ENCODE results near the gene OSGIN1.

Gene OSGIN1

GRCh38 chr16:83980794-83981193, 27.8 kb downstream of the OSGIN1 start:
- H3K27ac ChIP-seq: no peak overlapping the region
- TF ChIP-seq, protein P1, sequence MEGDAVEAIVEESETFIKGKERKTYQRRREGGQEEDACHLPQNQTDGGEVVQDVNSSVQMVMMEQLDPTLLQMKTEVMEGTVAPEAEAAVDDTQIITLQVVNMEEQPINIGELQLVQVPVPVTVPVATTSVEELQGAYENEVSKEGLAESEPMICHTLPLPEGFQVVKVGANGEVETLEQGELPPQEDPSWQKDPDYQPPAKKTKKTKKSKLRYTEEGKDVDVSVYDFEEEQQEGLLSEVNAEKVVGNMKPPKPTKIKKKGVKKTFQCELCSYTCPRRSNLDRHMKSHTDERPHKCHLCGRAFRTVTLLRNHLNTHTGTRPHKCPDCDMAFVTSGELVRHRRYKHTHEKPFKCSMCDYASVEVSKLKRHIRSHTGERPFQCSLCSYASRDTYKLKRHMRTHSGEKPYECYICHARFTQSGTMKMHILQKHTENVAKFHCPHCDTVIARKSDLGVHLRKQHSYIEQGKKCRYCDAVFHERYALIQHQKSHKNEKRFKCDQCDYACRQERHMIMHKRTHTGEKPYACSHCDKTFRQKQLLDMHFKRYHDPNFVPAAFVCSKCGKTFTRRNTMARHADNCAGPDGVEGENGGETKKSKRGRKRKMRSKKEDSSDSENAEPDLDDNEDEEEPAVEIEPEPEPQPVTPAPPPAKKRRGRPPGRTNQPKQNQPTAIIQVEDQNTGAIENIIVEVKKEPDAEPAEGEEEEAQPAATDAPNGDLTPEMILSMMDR (conservative IDR thresholded peaks at IDR 0.05): no peak

DNA sequence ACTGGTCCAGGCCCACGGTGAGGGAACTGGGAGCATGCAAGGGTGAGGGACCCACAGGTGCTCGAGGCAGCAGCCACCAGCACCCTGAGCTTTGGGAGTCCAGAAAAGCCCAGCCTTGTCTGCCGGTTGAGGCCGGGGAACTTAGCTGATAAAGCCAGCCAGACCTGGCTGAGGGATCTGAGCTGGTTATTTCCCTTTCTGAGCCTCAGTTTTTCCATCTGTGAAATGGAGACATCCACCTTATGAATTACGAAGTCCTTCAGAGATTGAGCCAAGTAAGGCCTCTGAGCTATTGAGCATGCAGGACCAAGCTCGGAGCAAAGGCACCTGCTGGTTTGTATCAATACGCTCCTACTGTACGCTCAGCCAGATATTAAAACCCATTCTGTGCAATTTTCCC, 28.8 kb downstream of the OSGIN1 start:
- no peak overlapping the region for H3K27ac ChIP-seq
- TF ChIP-seq, protein P1 (conservative IDR thresholded peaks at IDR 0.05): no peak

- TF ChIP-seq, protein P1 (conservative IDR thresholded peaks at IDR 0.05): no peak
- no peak overlapping the region for H3K27ac ChIP-seq
Measured at GRCh38 chr16:83983491-83983890, 30.5 kb downstream of the OSGIN1 start.

DNA sequence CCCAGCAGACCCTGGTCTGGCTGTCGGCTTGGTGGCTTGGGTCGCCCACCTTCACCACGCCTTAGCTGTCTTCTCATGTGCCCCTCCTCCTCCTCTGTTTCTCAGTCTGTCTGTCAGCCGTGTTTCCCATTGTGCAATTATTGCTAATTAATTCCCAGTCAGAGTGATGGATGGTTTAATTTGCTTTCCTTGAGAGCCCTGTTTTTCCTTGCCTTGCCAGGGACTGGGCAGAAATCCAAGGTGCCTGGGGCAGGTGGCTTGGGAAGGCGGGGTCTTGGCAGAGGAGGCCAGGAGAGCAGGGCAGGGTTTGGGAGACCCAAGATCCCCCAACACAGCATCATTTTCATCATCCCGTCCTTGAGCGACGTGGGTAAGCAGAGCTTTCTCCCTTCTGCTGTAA, 36.3 kb downstream of the OSGIN1 start:
- H3K27ac ChIP-seq: no peak overlapping the region
- TF ChIP-seq, protein P1 (conservative IDR thresholded peaks at IDR 0.05): no peak

- TF ChIP-seq, protein P1 (conservative IDR thresholded peaks at IDR 0.05): no peak
Measured at GRCh38 chr16:83990492-83990891, 37.5 kb downstream of the OSGIN1 start.

GRCh38 chr16:83992624-83993023, 39.6 kb downstream of the OSGIN1 start:
- TF ChIP-seq, protein P1 (conservative IDR thresholded peaks at IDR 0.05): no peak
- H3K27ac ChIP-seq: no peak overlapping the region

More at GRCh38 chr16:83990492-83990891, 37.5 kb downstream of the OSGIN1 start:
- no peak overlapping the region for H3K27ac ChIP-seq

DNA sequence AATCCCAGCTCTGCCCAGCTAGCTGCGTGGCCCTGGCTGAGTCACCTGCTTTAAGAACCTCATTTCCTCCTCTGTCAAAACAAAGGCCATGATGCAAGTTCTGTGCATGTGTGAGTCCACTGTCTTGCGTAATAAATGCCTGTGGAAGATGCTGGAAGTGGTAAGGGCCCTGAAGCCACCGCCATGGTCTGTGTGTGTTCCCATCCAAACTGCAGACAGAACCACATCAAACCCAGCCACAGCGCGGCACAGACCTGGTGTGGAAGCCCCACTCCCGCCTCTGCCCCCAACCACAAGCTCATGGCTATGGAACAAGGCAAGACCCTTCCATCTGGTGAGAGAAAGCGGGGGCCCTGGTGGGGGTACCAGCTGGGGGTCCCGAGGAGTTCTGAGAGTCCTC, 41.0 kb downstream of the OSGIN1 start:
- H3K27ac ChIP-seq: no peak overlapping the region
- TF ChIP-seq, protein P1 (conservative IDR thresholded peaks at IDR 0.05): no peak

DNA sequence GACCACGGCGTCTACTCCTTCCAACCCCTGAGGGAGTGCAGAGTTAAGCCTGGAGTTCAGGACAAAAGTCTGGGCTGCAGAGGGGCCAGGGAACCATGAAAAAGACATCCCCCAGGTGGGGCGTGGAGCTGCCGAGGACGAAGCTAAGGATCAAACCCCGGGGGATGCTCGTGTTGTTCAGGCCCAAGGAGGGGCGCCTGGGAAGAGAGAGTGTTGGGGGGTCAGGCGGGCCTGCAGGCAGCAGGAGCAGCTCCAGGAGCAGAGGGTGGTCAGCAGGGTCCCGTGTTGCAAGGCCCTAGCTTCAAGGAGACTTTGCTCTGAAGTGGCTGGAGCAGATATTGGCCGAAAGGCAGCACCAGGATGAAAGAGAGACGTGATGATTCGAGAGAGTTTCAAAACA, 41.7 kb downstream of the OSGIN1 start:
- TF ChIP-seq, protein P1 (conservative IDR thresholded peaks at IDR 0.05): no peak
- H3K27ac ChIP-seq: no peak overlapping the region
